Esophagus (tissue), 2 donors: ENCODE data around the gene PUS10. TPM values are rescaled to one million over a fixed set of nuclear protein-coding genes. Genes with fewer than 3 reads are reported as not detected.
"Not testable (repeated sequence)": the region's sequence is repeated elsewhere in the genome, so short reads cannot be mapped to it uniquely, and the experiment has no call there.

Experiments used
- H3K27ac ChIP-seq, 2 donors: one replicate each; pipeline ENCODE4 v1.5.1; 2013; ENCODE audit warnings: low read depth in 2 of 2, mild to moderate bottlenecking in 2 of 2, inconsistent platforms in 1 of 2, low read length in 1 of 2, moderate library complexity in 1 of 2
- H3K27me3 ChIP-seq, 2 donors: one replicate each; pipeline ENCODE4 v1.6.1; 2013; ENCODE audit warnings: low read length in 2 of 2, control low read depth in 1 of 2, mild to moderate bottlenecking in 1 of 2; ENCODE audit not compliant: insufficient read depth in 2 of 2, control insufficient read depth in 1 of 2
- H3K36me3 ChIP-seq, 2 donors: one replicate each; pipeline ENCODE4 v1.6.1; 2013; ENCODE audit warnings: low read length in 1 of 2; ENCODE audit not compliant: control insufficient read depth in 2 of 2, insufficient read depth in 2 of 2
- H3K4me1 ChIP-seq, 2 donors: one replicate each; pipeline ENCODE4 v1.6.1; 2013; ENCODE audit warnings: low read length in 1 of 2; ENCODE audit not compliant: control insufficient read depth in 2 of 2, insufficient read depth in 2 of 2
- H3K4me3 ChIP-seq, 2 donors: one replicate each; pipeline ENCODE4 v1.5.1; 2013; ENCODE audit warnings: low read length in 2 of 2, mild to moderate bottlenecking in 2 of 2, low read depth in 1 of 2, moderate library complexity in 1 of 2
- H3K9me3 ChIP-seq, 2 donors: one replicate each; pipeline ENCODE4 v1.6.1; 2013; ENCODE audit warnings: mild to moderate bottlenecking in 2 of 2, low read depth in 1 of 2, low read length in 1 of 2, moderate library complexity in 1 of 2; ENCODE audit not compliant: control insufficient read depth in 2 of 2, insufficient read depth in 1 of 2
- WGBS, 2 donors: extraction: QIAGEN DNeasy Blood & Tissue Kit; methylation state at CpG; one replicate each; pipeline ENCODE4 v1.1.7; 2013; 5-methylcytosine and 5-hydroxymethylcytosine counted together
- polyA plus RNA-seq, 2 donors: library from polyadenylated mRNA; stranded (reverse); fragments of 200-250 nt; gene quantifications; one replicate each; pipeline ENCODE4 v1.2.3, GENCODE V29; 2013
- donor health status: healthy with polysubstance abuse.
- donor health status: Bipolar disorder and iron deficiency.

The PUS10 gene
- polyA plus RNA-seq, 2 donors, result 1.7 to 2.2 TPM

- Histone ChIP-seq H3K27ac (no peak overlapping the region), H3K4me3 (peak overlapping the region in 1 of 2 donors; percentile 99), H3K36me3 (peaks cover 0 to 1% of the 10 kb centered on the region in 2 donors), H3K27me3 (no peaks in the 10 kb centered on the region), H3K9me3 (no peaks in the 10 kb centered on the region), H3K4me1 (peaks cover 0 to under 1% of the 10 kb centered on the region in 2 donors)
- 19 to 24% methylated on average over 2 of the region's 2 CpGs for WGBS, 2 donors
These were observed 2.1 kb downstream of the PUS10 start for GRCh38 chr2:61015976-61016375.

GRCh38 chr2:61014763-61015162, 3.3 kb downstream of the PUS10 start:
- Histone ChIP-seq H3K4me3 (no peak overlapping the region), H3K27me3 (no peaks in the 10 kb centered on the region), H3K9me3 (no peaks in the 10 kb centered on the region), H3K4me1 (no peaks in the 10 kb centered on the region), H3K27ac (peak overlapping the region; percentile 58 to 68), H3K36me3 (no peaks in the 10 kb centered on the region)
- WGBS, 2 donors, result 53 to 58% methylated on average over 3 of the region's 3 CpGs

GRCh38 chr2:61013382-61013781, 4.7 kb downstream of the PUS10 start:
- no peak overlapping the region for H3K4me3 ChIP-seq

GRCh38 chr2:61012303-61012702, 5.8 kb downstream of the PUS10 start:
- not testable (repeated sequence) for H3K27me3 ChIP-seq, H3K4me3 ChIP-seq, H3K9me3 ChIP-seq, H3K4me1 ChIP-seq, H3K36me3 ChIP-seq, H3K27ac ChIP-seq
- 61 to 66% methylated on average over 2 of the region's 2 CpGs for WGBS, 2 donors

More at GRCh38 chr2:61013382-61013781, 4.7 kb downstream of the PUS10 start:
- no peaks in the 10 kb centered on the region for H3K4me1 ChIP-seq
- H3K9me3 ChIP-seq, result no peaks in the 10 kb centered on the region
- H3K27ac ChIP-seq, result no peak overlapping the region
- H3K36me3 ChIP-seq, result no peaks in the 10 kb centered on the region
- WGBS, 2 donors, result 48 to 56% methylated on average over 3 of the region's 3 CpGs
- no peaks in the 10 kb centered on the region for H3K27me3 ChIP-seq

GRCh38 chr2:61011678-61012077, 6.4 kb downstream of the PUS10 start:
- Histone ChIP-seq H3K9me3 (no peaks in the 10 kb centered on the region), H3K27me3 (no peaks in the 10 kb centered on the region), H3K27ac (no peak overlapping the region), H3K4me3 (no peak overlapping the region), H3K36me3 (no peaks in the 10 kb centered on the region), H3K4me1 (no peaks in the 10 kb centered on the region)
- WGBS, 2 donors, result 52 to 62% methylated on average over 1 of the region's 1 CpG

DNA sequence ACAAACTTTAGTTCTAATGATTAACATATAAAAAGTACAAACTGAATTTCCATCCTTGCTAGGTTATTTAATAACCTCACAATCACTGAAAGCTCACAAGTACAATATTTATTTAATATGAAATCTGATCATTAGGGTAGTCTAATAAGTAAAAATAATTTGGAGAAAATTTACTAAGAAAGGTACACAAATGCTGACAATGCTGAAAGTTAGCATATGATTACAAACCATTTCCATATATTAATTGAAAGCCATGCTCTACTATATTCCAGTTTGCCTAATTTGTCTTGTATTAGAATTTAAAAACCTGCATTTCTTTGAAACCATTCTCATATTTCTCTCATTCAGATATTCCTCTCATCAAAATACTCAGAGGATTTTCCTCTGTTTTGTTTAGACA, 8.7 kb downstream of the PUS10 start:
- Histone ChIP-seq H3K4me1 (no peaks in the 10 kb centered on the region), H3K4me3 (no peak overlapping the region), H3K27me3 (no peaks in the 10 kb centered on the region), H3K27ac (no peak overlapping the region), H3K9me3 (no peaks in the 10 kb centered on the region), H3K36me3 (no peaks in the 10 kb centered on the region)

DNA sequence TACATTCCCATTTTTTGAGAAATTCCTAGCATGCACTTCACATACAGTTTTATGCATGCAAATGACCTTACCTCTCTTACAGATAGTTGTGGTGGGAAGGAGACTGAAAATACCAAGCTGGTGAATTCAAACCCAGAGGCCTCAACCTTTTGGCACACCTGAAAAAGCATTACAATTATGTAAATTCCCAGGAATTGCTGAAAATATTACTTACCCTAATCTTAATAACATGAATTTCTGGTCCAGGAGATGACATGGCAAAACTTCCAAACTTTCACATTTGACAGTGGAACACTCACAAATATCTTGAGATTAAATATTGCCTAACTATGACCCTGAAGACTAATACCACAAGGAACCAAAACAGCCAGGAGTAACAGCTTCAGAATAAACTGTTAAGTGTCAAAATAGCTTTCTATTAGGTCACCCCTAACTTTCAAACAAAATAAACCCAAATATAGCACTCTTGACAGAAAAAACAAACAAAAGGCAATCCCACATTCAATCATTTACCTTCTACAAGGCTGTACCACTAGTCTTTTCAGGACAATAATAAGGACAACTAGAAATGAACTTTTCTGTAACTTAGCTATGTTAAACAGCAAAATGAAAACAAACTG, 11.5 kb downstream of the PUS10 start:
- Histone ChIP-seq H3K4me3 (no peak overlapping the region), H3K9me3 (no peaks in the 10 kb centered on the region), H3K27me3 (no peaks in the 10 kb centered on the region), H3K4me1 (no peaks in the 10 kb centered on the region), H3K27ac (no peak overlapping the region), H3K36me3 (no peaks in the 10 kb centered on the region)

GRCh38 chr2:61005736-61006135, 12.3 kb downstream of the PUS10 start:
- H3K4me3 ChIP-seq, result no peak overlapping the region
- H3K9me3 ChIP-seq, result no peaks in the 10 kb centered on the region
- H3K36me3 ChIP-seq, result no peaks in the 10 kb centered on the region
- 88 to 91% methylated on average over 3 of the region's 3 CpGs for WGBS, 2 donors
- H3K27me3 ChIP-seq, result no peaks in the 10 kb centered on the region
- no peak overlapping the region for H3K27ac ChIP-seq
- no peaks in the 10 kb centered on the region for H3K4me1 ChIP-seq

DNA sequence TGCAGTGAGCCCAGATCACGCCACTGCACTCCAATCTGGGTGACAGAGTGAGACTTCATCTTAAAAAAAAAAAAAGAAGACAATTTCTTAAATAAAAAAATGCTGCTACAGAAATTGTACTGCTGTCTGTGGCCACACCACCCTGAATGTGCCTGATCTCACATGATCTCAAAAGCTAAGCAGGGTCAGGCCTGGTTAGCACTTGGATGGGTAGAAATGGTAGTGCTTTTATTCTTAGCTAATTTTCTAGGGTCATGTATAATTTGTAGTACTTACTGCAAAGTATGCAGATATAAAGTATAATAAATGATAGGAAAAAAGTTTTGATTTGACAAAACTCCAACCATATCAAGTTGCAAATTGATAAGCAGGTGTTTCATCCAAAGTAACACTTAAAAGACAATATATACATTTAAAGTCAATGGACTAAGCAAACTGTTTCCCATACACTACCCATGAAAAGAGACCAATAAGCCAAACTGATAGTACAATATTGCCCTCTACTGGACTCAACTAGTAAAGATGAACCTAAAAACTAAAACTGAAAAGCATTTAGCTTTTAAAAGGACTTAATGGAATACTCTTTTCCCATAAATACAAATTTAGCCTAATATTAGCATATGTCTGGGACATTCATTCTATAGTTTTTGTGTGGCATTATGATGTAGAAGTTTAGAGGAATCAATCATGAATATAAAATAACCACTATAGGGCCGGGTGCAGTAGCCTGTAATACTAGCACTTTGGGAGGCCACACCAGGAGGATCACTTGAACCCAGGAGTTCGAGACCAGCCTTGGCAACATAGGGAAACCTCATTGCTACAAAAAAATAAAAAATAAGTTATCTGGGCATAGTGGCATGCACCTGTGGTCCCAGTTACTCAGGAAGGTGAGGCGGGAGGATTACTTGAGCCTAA, 19.2 kb downstream of the PUS10 start:
- Histone ChIP-seq H3K27ac (no peak overlapping the region), H3K4me3 (no peak overlapping the region), H3K4me1 (no peaks in the 10 kb centered on the region), H3K27me3 (no peaks in the 10 kb centered on the region), H3K9me3 (no peaks in the 10 kb centered on the region), H3K36me3 (no peaks in the 10 kb centered on the region)
- WGBS, 2 donors, result 85 to 87% methylated on average over 4 of the region's 4 CpGs

- Histone ChIP-seq H3K27me3 (no peaks in the 10 kb centered on the region), H3K4me3 (no peak overlapping the region), H3K4me1 (no peaks in the 10 kb centered on the region), H3K27ac (no peak overlapping the region), H3K36me3 (no peaks in the 10 kb centered on the region), H3K9me3 (no peaks in the 10 kb centered on the region)
These were observed 23.9 kb downstream of the PUS10 start for GRCh38 chr2:60994131-60994530.
